A549 (cell line): ENCODE measurements around the gene RPS6KB2. TPM values are rescaled to one million over a fixed set of nuclear protein-coding genes. Genes with fewer than 3 reads are reported as not detected.
A peak's percentile ranks its signal among the peaks of the same experiment; 100 is the strongest.

Source experiments
- ATAC-seq, 2 experiments: fragments of 200-7000 bp in 1 of 2; fragments of >200 bp in 1 of 2; cut with Nextera tagmentation in 1 of 2; cut with Tn5 transposase in 1 of 2; 3 replicates each; pipeline versions ENCODE4 v1.8.0 to v1.9.1; 2018 to 2020; ENCODE audit warnings: mild to moderate bottlenecking in 1 of 2, moderate library complexity in 1 of 2
- CTCF ChIA-PET: fragments of 300-600 bp; sonication (Branson Sonifier 250); formaldehyde crosslinking; extraction: SDS; loops from one replicate; lab custom pipeline; 2021; ENCODE audit warnings: antibody characterized with exemption, inconsistent platforms; lab: Yijun Ruan, JAX
- POLR2A ChIA-PET: fragments of 350-600 bp; formaldehyde crosslinking; extraction: SDS; loops from one replicate; lab custom pipeline; 2021; ENCODE audit warnings: antibody characterized with exemption, inconsistent platforms; lab: Yijun Ruan, JAX
- DNase-seq, 2 experiments: peaks; one replicate each; pipeline versions ENCODE4 v3.0.0 to v3.0.0-alpha.2; 2011 to 2016; ENCODE audit warnings: low read depth in 1 of 2, low spot score in 1 of 2
- FAIRE-seq: peaks from 2 replicates; lab custom pipeline; 2011; peaks lifted over from hg19 to GRCh38; lab: Jason Lieb, UNC
- H3K27ac ChIP-seq, 2 experiments: fragments of >200 bp; sonication (Bioruptor Twin); formaldehyde crosslinking; 3 replicates each; pipeline ENCODE4 v1.5.1; 2016 to 2017
- H3K4me1 ChIP-seq: fragments of >200 bp; sonication (Bioruptor Twin); formaldehyde crosslinking; 3 replicates; pipeline ENCODE4 v1.6.1; 2016
- H3K4me2 ChIP-seq: fragments of >200 bp; sonication (Bioruptor Twin); formaldehyde crosslinking; 3 replicates; pipeline ENCODE4 v1.6.1; 2016
- H3K4me3 ChIP-seq: fragments of >200 bp; sonication (Bioruptor Twin); formaldehyde crosslinking; 3 replicates; pipeline ENCODE4 v1.5.1; 2016
- H3K9me3 ChIP-seq: fragments of >200 bp; sonication (Bioruptor Twin); formaldehyde crosslinking; 3 replicates; pipeline ENCODE4 v1.6.1; 2016
- CBX2 ChIP-seq: fragments of 200-600 bp; sonication (generic); IDR thresholded peaks from 2 replicates; pipeline ENCODE4 v1.6.1; 2016; ENCODE audit warnings: low read depth, mild to moderate bottlenecking, borderline replicate concordance
- CBX8 ChIP-seq: fragments of 200-600 bp; sonication (generic); IDR thresholded peaks from 2 replicates; pipeline ENCODE4 v1.6.1; 2016
- CHD4 ChIP-seq: fragments of 200-600 bp; sonication (generic); IDR thresholded peaks from 2 replicates; pipeline ENCODE4 v1.6.1; 2016; ENCODE audit warnings: antibody characterized with exemption, mild to moderate bottlenecking, borderline replicate concordance
- E2F6 ChIP-seq: IDR thresholded peaks from 2 replicates; pipeline ENCODE4 v1.6.1; 2012; ENCODE audit warnings: low read depth, borderline replicate concordance
- EHF ChIP-seq: fragments of 250-450 bp; sonication (Bioruptor Pico); IDR thresholded peaks from 2 replicates; pipeline ENCODE4 v1.5.0; 2020; ENCODE audit warnings: mild to moderate bottlenecking
- EHMT2 ChIP-seq: fragments of 200-600 bp; sonication (generic); IDR thresholded peaks from 2 replicates; pipeline ENCODE4 v1.6.1; 2016; ENCODE audit warnings: antibody characterized with exemption, low read depth, mild to moderate bottlenecking, moderate library complexity
- ESRRA ChIP-seq: fragments of 150-350 bp; IDR thresholded peaks from 2 replicates; pipeline ENCODE4 v1.6.1; 2014; ENCODE audit warnings: mild to moderate bottlenecking, low read length, borderline replicate concordance
- FOSB ChIP-seq: fragments of 250-450 bp; sonication (Bioruptor Pico); IDR thresholded peaks from 2 replicates; pipeline ENCODE4 v1.5.0; 2020; ENCODE audit warnings: mild to moderate bottlenecking, moderate library complexity
- FOSL2 ChIP-seq, 2 experiments: fragments of 450-650 bp in 1 of 2; fragments of >200 bp in 1 of 2; sonication (Bioruptor Twin) in 1 of 2; formaldehyde crosslinking; IDR thresholded peaks; 2 replicates each; pipeline versions ENCODE4 v1.5.0 to v1.6.1; 2016 to 2020; ENCODE audit warnings: mild to moderate bottlenecking in 1 of 2, moderate library complexity in 1 of 2
- GATA3 ChIP-seq: IDR thresholded peaks from 2 replicates; pipeline ENCODE4 v1.6.1; 2012; ENCODE audit warnings: borderline replicate concordance
- HEYL ChIP-seq: fragments of 250-450 bp; sonication (Bioruptor Pico); IDR thresholded peaks from 2 replicates; pipeline ENCODE4 v1.8.0; 2021; ENCODE audit warnings: mild to moderate bottlenecking, moderate library complexity
- HOXB5 ChIP-seq: fragments of 250-450 bp; sonication (Bioruptor Pico); IDR thresholded peaks from 2 replicates; pipeline ENCODE4 v1.5.0; 2020; ENCODE audit warnings: mild to moderate bottlenecking, moderate library complexity
- JUN ChIP-seq, 2 experiments: fragments of >200 bp; sonication (Bioruptor Twin); formaldehyde crosslinking; IDR thresholded peaks; 2 replicates in 1 of 2; 3 replicates in 1 of 2; pipeline ENCODE4 v1.6.1; 2016 to 2017
- KDM1A ChIP-seq: fragments of 200-600 bp; sonication (generic); IDR thresholded peaks from 2 replicates; pipeline ENCODE4 v1.6.1; 2016; ENCODE audit warnings: low read depth, mild to moderate bottlenecking
- MAX ChIP-seq: IDR thresholded peaks from 2 replicates; pipeline ENCODE4 v1.6.1; 2012
- MAZ ChIP-seq: fragments of 150-350 bp; IDR thresholded peaks from 2 replicates; pipeline ENCODE4 v1.6.1; 2014; ENCODE audit warnings: antibody characterized with exemption, low read depth, low read length, borderline replicate concordance
- NFE2L2 ChIP-seq: fragments of 150-350 bp; conservative IDR thresholded peaks from 2 replicates; pipeline ENCODE4 v1.6.1; 2014; ENCODE audit warnings: low read length
- NPAS2 ChIP-seq: fragments of 250-450 bp; sonication (Bioruptor Pico); IDR thresholded peaks from 2 replicates; pipeline ENCODE4 v1.8.0; 2022; ENCODE audit warnings: mild to moderate bottlenecking, moderate library complexity, borderline replicate concordance
- NR3C1 ChIP-seq: fragments of >200 bp; sonication (Bioruptor Twin); formaldehyde crosslinking; IDR thresholded peaks from 3 replicates; pipeline ENCODE4 v1.6.1; 2017
- POLR2A ChIP-seq: IDR thresholded peaks from 2 replicates; pipeline ENCODE4 v1.6.1; 2012; ENCODE audit warnings: mild to moderate bottlenecking, low read length
- RARB ChIP-seq: fragments of 250-450 bp; sonication (Bioruptor Pico); IDR thresholded peaks from 2 replicates; pipeline ENCODE4 v1.8.0; 2021; ENCODE audit warnings: mild to moderate bottlenecking, moderate library complexity
- REST ChIP-seq: fragments of 200-600 bp; sonication (generic); IDR thresholded peaks from 2 replicates; pipeline ENCODE4 v1.6.1; 2016; ENCODE audit warnings: antibody characterized with exemption, mild to moderate bottlenecking, moderate library complexity
- RNF2 ChIP-seq: fragments of 200-600 bp; sonication (generic); IDR thresholded peaks from 2 replicates; pipeline ENCODE4 v1.6.1; 2016; ENCODE audit warnings: low read depth, mild to moderate bottlenecking, antibody characterized with exemption, moderate library complexity, borderline replicate concordance
- ZSCAN20 ChIP-seq: fragments of 250-450 bp; sonication (Bioruptor Pico); IDR thresholded peaks from 2 replicates; pipeline ENCODE4 v1.8.0; 2022; ENCODE audit warnings: mild to moderate bottlenecking, moderate library complexity
- WGBS: methylation state at CpG from one replicate; pipeline ENCODE4 v1.1.6; 2017; ENCODE audit errors: missing lambda C conversion rate; 5-methylcytosine and 5-hydroxymethylcytosine counted together
- polyA plus RNA-seq, 4 experiments: library from polyadenylated mRNA; depleted of rRNA in 3 of 4; stranded (reverse); fragments of >200 nt; fragmentation: RNase III in 1 of 4; extraction: RNeasy Plus Mini Kit Qiagen cat#74134 plus additional on column Dnase treatment in 1 of 4; gene quantifications; 2 replicates in 3 of 4; 3 replicates in 1 of 4; pipeline ENCODE4 v1.2.3, GENCODE V29; 2011 to 2017
- TF ChIP-seq, protein P1 (sequence below): fragments of 250-450 bp; sonication (Bioruptor Pico); IDR thresholded peaks from 2 replicates; pipeline ENCODE4 v1.5.0; 2021; ENCODE audit warnings: mild to moderate bottlenecking, moderate library complexity, borderline replicate concordance
- TF ChIP-seq, protein P2 (sequence below): fragments of >200 bp; sonication (Bioruptor Twin); formaldehyde crosslinking; IDR thresholded peaks from 3 replicates; pipeline ENCODE4 v1.6.1; 2016

RPS6KB2 gene
- polyA plus RNA-seq, 2 of the 4 experiments (the other 2 are of a cell fraction), result 40.9 to 47.9 TPM

- Histone ChIP-seq H3K27ac (peak overlapping the region in 1 of 2 experiments; percentile 99; a peak in 3 of 6 replicates), H3K4me1 (peaks cover 38% of the 10 kb centered on the region), H3K9me3 (no peaks in the 10 kb centered on the region), H3K4me2 (peak overlapping the region; percentile 82; the same call in 2 of the 3 replicates), H3K4me3 (no peak overlapping the region)
- WGBS, result 86% methylated on average over 11 of the region's 11 CpGs
- DNase-seq (no peak), FAIRE-seq (no peak), ATAC-seq (no peak)
- TF ChIP-seq CBX8 (no peak), EHF (CRISPR knock-in tag) (no peak), FOSL2 (IDR thresholded peaks at IDR 0.05) (no peak), FOSL2 (CRISPR knock-in tag; IDR thresholded peaks at IDR 0.05) (no peak), ZSCAN20 (CRISPR knock-in tag) (no peak), NPAS2 (CRISPR knock-in tag) (no peak), CBX2 (no peak), KDM1A (peak; percentile 55; the same call in 1 of the 2 replicates), EHMT2 (no peak), REST (no peak), GATA3 (no peak), NFE2L2 (no peak), JUN (IDR thresholded peaks at IDR 0.05) (0 out of 5 replicates have a peak, but pooled peaks of 1 of the 2 experiments have one; percentile 24), HEYL (CRISPR knock-in tag) (no peak), HOXB5 (CRISPR knock-in tag) (no peak), CHD4 (0 out of 2 replicates have a peak, but pooled peaks have one; percentile 21), POLR2A (peak; percentile 15), RNF2 (no peak)
- ChIA-PET POLR2A (interaction anchor here (0.5 to 1.2 kb wide), 4 partner anchors 14 to 116 kb away, joined by 3 to 5 read pairs (median 3); partner anchors contain the start of genes AIP, GSTP1 and PPP1CA), CTCF (interaction anchor here (0.5 to 5.4 kb wide), 9 partner anchors 9 to 868 kb away, joined by 3 to 22 read pairs (median 10); partner anchors contain the start of gene PPP1CA)
Observed at GRCh38 chr11:67466962-67467771, 38.9 kb downstream of the RPS6KB2 start.

DNA sequence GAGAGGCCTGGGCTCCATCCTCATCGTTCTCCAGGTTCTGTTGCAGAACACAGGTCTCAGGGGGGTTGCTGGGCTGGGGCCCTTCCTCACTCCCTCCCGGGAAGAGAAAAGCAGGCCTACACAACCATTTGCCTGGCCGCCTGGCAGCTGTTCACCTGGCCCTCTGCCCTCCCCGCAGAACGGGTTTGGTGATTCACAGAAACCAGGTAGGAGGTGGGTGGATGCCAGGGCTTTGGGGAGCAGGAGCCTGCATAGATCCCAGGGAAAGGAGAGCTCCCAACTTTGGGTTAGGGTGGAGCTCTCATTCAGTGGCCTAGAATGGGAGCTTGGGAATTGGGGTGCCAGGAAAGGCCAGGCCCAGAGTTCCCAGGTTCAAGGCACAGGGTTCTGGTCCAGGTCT is 39.8 kb downstream of the RPS6KB2 start:
- H3K9me3 ChIP-seq, result no peaks in the 10 kb centered on the region
- ChIA-PET CTCF (interaction anchor here (0.6 to 5.4 kb wide), 16 partner anchors 9 to 177 kb away, joined by 3 to 22 read pairs (median 6); partner anchors contain the start of genes CABP4, GPR152 and PPP1CA), POLR2A (interaction anchor here (1.1 to 1.9 kb wide), 3 partner anchors 26 to 66 kb away, joined by 3 to 14 read pairs (median 3); partner anchors contain the start of gene PPP1CA)
- H3K4me3 ChIP-seq, result peak overlapping the region; percentile 67
- DNase-seq, result no peak
- no peak for FAIRE-seq
- H3K27ac ChIP-seq, result peak overlapping the region; percentile 82 to 97
- H3K4me1 ChIP-seq, result peaks cover 38% of the 10 kb centered on the region
- 39% methylated on average over 5 of the region's 5 CpGs for WGBS
- no peak for ATAC-seq
- H3K4me2 ChIP-seq, result peak overlapping the region; percentile 82
- TF ChIP-seq ESRRA (no peak), ZSCAN20 (CRISPR knock-in tag) (no peak), MAZ (no peak), RARB (CRISPR knock-in tag) (no peak), E2F6 (no peak), NR3C1 (no peak), EHMT2 (no peak), FOSB (CRISPR knock-in tag) (no peak), MAX (no peak)
- TF ChIP-seq, protein P1, sequence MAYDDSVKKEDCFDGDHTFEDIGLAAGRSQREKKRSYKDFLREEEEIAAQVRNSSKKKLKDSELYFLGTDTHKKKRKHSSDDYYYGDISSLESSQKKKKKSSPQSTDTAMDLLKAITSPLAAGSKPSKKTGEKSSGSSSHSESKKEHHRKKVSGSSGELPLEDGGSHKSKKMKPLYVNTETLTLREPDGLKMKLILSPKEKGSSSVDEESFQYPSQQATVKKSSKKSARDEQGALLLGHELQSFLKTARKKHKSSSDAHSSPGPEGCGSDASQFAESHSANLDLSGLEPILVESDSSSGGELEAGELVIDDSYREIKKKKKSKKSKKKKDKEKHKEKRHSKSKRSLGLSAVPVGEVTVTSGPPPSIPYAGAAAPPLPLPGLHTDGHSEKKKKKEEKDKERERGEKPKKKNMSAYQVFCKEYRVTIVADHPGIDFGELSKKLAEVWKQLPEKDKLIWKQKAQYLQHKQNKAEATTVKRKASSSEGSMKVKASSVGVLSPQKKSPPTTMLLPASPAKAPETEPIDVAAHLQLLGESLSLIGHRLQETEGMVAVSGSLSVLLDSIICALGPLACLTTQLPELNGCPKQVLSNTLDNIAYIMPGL (CRISPR knock-in tag), result no peak
- TF ChIP-seq, protein P2, sequence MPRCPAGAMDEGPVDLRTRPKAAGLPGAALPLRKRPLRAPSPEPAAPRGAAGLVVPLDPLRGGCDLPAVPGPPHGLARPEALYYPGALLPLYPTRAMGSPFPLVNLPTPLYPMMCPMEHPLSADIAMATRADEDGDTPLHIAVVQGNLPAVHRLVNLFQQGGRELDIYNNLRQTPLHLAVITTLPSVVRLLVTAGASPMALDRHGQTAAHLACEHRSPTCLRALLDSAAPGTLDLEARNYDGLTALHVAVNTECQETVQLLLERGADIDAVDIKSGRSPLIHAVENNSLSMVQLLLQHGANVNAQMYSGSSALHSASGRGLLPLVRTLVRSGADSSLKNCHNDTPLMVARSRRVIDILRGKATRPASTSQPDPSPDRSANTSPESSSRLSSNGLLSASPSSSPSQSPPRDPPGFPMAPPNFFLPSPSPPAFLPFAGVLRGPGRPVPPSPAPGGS, result no peak
